Thyroid gland (tissue), 4 donors: ENCODE data around the gene POGZ.

Experiments used
- POLR2A ChIP-seq, 2 donors: fragments of 450-650 bp; IDR thresholded peaks; one replicate each; pipeline ENCODE4 v1.6.1; 2017; ENCODE audit warnings: antibody characterized with exemption in 2 of 2, mild to moderate bottlenecking in 2 of 2, moderate library complexity in 1 of 2
- TF ChIP-seq, protein P1 (sequence below), 6 experiments: fragments of 200-600 bp in 3 of 6; fragments of 450-650 bp in 3 of 6; sonication (generic) in 3 of 6; IDR thresholded peaks; one replicate each; pipeline ENCODE4 v1.5.1; 2016 to 2019; ENCODE audit warnings: antibody characterized with exemption in 6 of 6, mild to moderate bottlenecking in 2 of 6, inconsistent platforms in 1 of 6, moderate library complexity in 1 of 6

DNA sequence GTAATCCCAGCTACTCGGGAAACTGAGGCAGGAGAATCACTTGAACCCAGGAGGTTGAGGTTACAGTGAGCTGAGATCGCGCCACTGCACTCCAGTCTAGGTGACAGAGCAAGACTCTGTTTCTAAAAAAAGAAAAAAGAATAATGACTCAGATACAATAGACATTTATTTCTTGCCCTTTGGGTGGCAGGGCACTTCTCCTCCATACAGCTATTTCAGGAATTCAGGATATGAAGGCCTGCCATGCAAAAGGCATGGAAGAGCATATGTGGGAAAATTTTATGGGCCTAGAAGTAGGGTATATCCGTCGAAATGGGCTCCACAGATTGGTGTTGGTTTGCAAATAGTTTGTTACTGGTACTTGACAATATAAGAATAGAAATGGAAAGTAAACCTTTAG lies 20.2 kb upstream of the POGZ start:
- TF ChIP-seq, protein P1, sequence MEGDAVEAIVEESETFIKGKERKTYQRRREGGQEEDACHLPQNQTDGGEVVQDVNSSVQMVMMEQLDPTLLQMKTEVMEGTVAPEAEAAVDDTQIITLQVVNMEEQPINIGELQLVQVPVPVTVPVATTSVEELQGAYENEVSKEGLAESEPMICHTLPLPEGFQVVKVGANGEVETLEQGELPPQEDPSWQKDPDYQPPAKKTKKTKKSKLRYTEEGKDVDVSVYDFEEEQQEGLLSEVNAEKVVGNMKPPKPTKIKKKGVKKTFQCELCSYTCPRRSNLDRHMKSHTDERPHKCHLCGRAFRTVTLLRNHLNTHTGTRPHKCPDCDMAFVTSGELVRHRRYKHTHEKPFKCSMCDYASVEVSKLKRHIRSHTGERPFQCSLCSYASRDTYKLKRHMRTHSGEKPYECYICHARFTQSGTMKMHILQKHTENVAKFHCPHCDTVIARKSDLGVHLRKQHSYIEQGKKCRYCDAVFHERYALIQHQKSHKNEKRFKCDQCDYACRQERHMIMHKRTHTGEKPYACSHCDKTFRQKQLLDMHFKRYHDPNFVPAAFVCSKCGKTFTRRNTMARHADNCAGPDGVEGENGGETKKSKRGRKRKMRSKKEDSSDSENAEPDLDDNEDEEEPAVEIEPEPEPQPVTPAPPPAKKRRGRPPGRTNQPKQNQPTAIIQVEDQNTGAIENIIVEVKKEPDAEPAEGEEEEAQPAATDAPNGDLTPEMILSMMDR (IDR thresholded peaks at IDR 0.05), result no peak
- no peak for TF ChIP-seq POLR2A (IDR thresholded peaks at IDR 0.05)
